H1 (cell line): Measurements from ENCODE around the gene AIF1L. TPM values are rescaled to one million over a fixed set of nuclear protein-coding genes. Genes with fewer than 3 reads are reported as not detected.

Experiments
- CTCF ChIA-PET: fragments of 300-600 bp; sonication (Branson Sonifier 250); formaldehyde crosslinking; loops from one replicate; lab custom pipeline; 2021; ENCODE audit not compliant: partially characterized antibody; lab: Charles Lee
- POLR2A ChIA-PET: fragments of 300-600 bp; sonication (Branson Sonifier 250); formaldehyde crosslinking; loops from one replicate; lab custom pipeline; 2021; ENCODE audit warnings: inconsistent platforms; ENCODE audit not compliant: partially characterized antibody; lab: Charles Lee
- DNase-seq, 2 experiments: peaks; one replicate each; pipeline versions ENCODE4 v3.0.0 to v3.0.0-alpha.2; 2010 to 2022; ENCODE audit warnings: low spot score in 2 of 2, low read depth in 1 of 2, mixed read lengths in 1 of 2
- FAIRE-seq: peaks from 2 replicates; lab custom pipeline; 2011; peaks lifted over from hg19 to GRCh38; lab: Jason Lieb, UNC
- H2AFZ ChIP-seq: 2 replicates; pipeline ENCODE4 v1.8.1; 2012; ENCODE audit warnings: low read length, inconsistent platforms
- H2AK5ac ChIP-seq: 2 replicates; pipeline ENCODE4 v1.6.1; 2013; ENCODE audit warnings: low read depth, low read length
- H2BK120ac ChIP-seq: replicated peaks from 2 replicates; pipeline ENCODE3; 2013; ENCODE audit warnings: low read depth, low read length, inconsistent platforms
- H2BK12ac ChIP-seq: 2 replicates; pipeline ENCODE4 v1.6.1; 2013; ENCODE audit warnings: low read depth, low read length
- H2BK15ac ChIP-seq: 2 replicates; pipeline ENCODE4 v1.6.1; 2013; ENCODE audit warnings: low read length
- H2BK20ac ChIP-seq: 2 replicates; pipeline ENCODE4 v1.6.1; 2013; ENCODE audit warnings: low read length
- H2BK5ac ChIP-seq: 2 replicates; pipeline ENCODE4 v1.6.1; 2013; ENCODE audit warnings: low read depth, low read length
- H3K14ac ChIP-seq: 2 replicates; pipeline ENCODE4 v1.6.1; 2013; ENCODE audit warnings: inconsistent platforms; ENCODE audit not compliant: insufficient read length
- H3K18ac ChIP-seq: 2 replicates; pipeline ENCODE4 v1.6.1; 2013; ENCODE audit warnings: low read length; ENCODE audit errors: extremely low read depth
- H3K23ac ChIP-seq: 2 replicates; pipeline ENCODE4 v1.6.1; 2013; ENCODE audit warnings: inconsistent platforms; ENCODE audit not compliant: insufficient read length
- H3K23me2 ChIP-seq: 2 replicates; pipeline ENCODE4 v1.6.1; 2013; ENCODE audit warnings: low read depth, low read length
- H3K27ac ChIP-seq: 2 replicates; pipeline ENCODE4 v1.6.1; 2011; ENCODE audit warnings: low read depth, low read length, inconsistent platforms
- H3K27me3 ChIP-seq, 4 experiments: replicated peaks in 1 of 4; 1 replicate in 1 of 4; 2 replicates in 3 of 4; pipeline versions ENCODE4 v1.6.1 to v1.8.1; 2011 to 2013; ENCODE audit warnings: low read length in 3 of 4, mild to moderate bottlenecking in 3 of 4, inconsistent platforms in 2 of 4, mixed read lengths in 2 of 4, moderate library complexity in 1 of 4; ENCODE audit not compliant: control insufficient read depth in 3 of 4, insufficient read depth in 3 of 4; ENCODE audit errors: extremely low read depth in 1 of 4
- H3K36me3 ChIP-seq, 4 experiments: 2 replicates each; pipeline versions ENCODE4 v1.6.1 to v1.8.1; 2011 to 2013; ENCODE audit warnings: mild to moderate bottlenecking in 4 of 4, low read length in 3 of 4, moderate library complexity in 2 of 4, control low read depth in 1 of 4, inconsistent platforms in 1 of 4; ENCODE audit not compliant: insufficient read depth in 4 of 4, control insufficient read depth in 2 of 4
- H3K4ac ChIP-seq: replicated peaks from 2 replicates; pipeline ENCODE3; 2013; ENCODE audit warnings: low read length, low read depth, mixed read lengths, inconsistent platforms; ENCODE audit not compliant: insufficient read length
- H3K4me1 ChIP-seq, 4 experiments: replicated peaks in 1 of 4; 1 replicate in 1 of 4; 2 replicates in 3 of 4; pipeline versions ENCODE4 v1.6.1 to v1.8.1; 2011 to 2013; ENCODE audit warnings: low read length in 3 of 4, inconsistent platforms in 2 of 4, mixed read lengths in 1 of 4; ENCODE audit not compliant: insufficient read depth in 4 of 4, control insufficient read depth in 3 of 4
- H3K4me2 ChIP-seq, 2 experiments: 2 replicates each; pipeline versions ENCODE4 v1.6.1 to v1.8.1; 2011 to 2013; ENCODE audit warnings: low read depth in 2 of 2, low read length in 2 of 2, control low read depth in 1 of 2, inconsistent platforms in 1 of 2, mild to moderate bottlenecking in 1 of 2; ENCODE audit not compliant: insufficient read depth in 1 of 2
- H3K4me3 ChIP-seq, 4 experiments: fragments of 200-600, 300-600 bp in 1 of 4; sonication (generic), shearing (Covaris generic), sonication (Bioruptor Twin) in 1 of 4; 2 replicates each; pipeline versions ENCODE4 v1.5.1 to v1.8.1; 2011 to 2016; ENCODE audit warnings: low read length in 4 of 4, low read depth in 3 of 4, control low read depth in 2 of 4, inconsistent platforms in 2 of 4, mild to moderate bottlenecking in 2 of 4, mixed read lengths in 1 of 4, moderate library complexity in 1 of 4; ENCODE audit not compliant: insufficient read depth in 2 of 4; ENCODE audit errors: extremely low read depth in 1 of 4
- H3K56ac ChIP-seq: replicated peaks from 2 replicates; pipeline ENCODE3; 2013; ENCODE audit warnings: low read depth, mild to moderate bottlenecking, mixed read lengths, low read length, inconsistent platforms; ENCODE audit not compliant: insufficient read length
- H3K79me1 ChIP-seq: 2 replicates; pipeline ENCODE4 v1.6.1; 2013; ENCODE audit warnings: low read depth, low read length, control low read depth
- H3K79me2 ChIP-seq, 2 experiments: 2 replicates each; pipeline versions ENCODE4 v1.6.1 to v1.8.1; 2012 to 2013; ENCODE audit warnings: low read length in 2 of 2, mild to moderate bottlenecking in 2 of 2, inconsistent platforms in 1 of 2; ENCODE audit not compliant: insufficient read depth in 2 of 2, control insufficient read depth in 1 of 2
- H3K9ac ChIP-seq, 4 experiments: replicated peaks in 1 of 4; 1 replicate in 1 of 4; 2 replicates in 3 of 4; pipeline versions ENCODE4 v1.6.1 to v1.8.1; 2011 to 2013; ENCODE audit warnings: low read depth in 3 of 4, low read length in 3 of 4, control low read depth in 2 of 4, mild to moderate bottlenecking in 2 of 4, moderate library complexity in 2 of 4, inconsistent platforms in 1 of 4; ENCODE audit errors: extremely low read depth in 1 of 4
- H3K9me3 ChIP-seq, 2 experiments: 2 replicates each; pipeline versions ENCODE4 v1.6.1 to v1.8.1; 2012 to 2013; ENCODE audit warnings: mild to moderate bottlenecking in 2 of 2, moderate library complexity in 2 of 2, control low read depth in 1 of 2, inconsistent platforms in 1 of 2, low read depth in 1 of 2, low read length in 1 of 2, mixed read lengths in 1 of 2; ENCODE audit not compliant: insufficient read depth in 2 of 2
- H4K20me1 ChIP-seq, 2 experiments: replicated peaks in 1 of 2; 2 replicates each; pipeline versions ENCODE3 to v1.8.1; 2011 to 2013; ENCODE audit warnings: inconsistent platforms in 2 of 2, low read length in 2 of 2, mild to moderate bottlenecking in 1 of 2; ENCODE audit not compliant: insufficient read depth in 2 of 2, control insufficient read depth in 1 of 2
- H4K5ac ChIP-seq: 2 replicates; pipeline ENCODE4 v1.6.1; 2013; ENCODE audit warnings: low read length, low read depth, mixed read lengths, inconsistent platforms; ENCODE audit not compliant: insufficient read length
- H4K8ac ChIP-seq: 2 replicates; pipeline ENCODE4 v1.8.0; 2013; ENCODE audit warnings: mild to moderate bottlenecking, moderate library complexity, low read length, inconsistent platforms; ENCODE audit not compliant: insufficient read depth; ENCODE audit errors: extremely low read depth
- H4K91ac ChIP-seq: replicated peaks from 2 replicates; pipeline ENCODE3; 2013; ENCODE audit warnings: low read length, mixed read lengths, inconsistent platforms; ENCODE audit not compliant: insufficient read length
- RXRA ChIP-seq: IDR thresholded peaks from 2 replicates; pipeline ENCODE4 v1.6.1; 2011; ENCODE audit warnings: low read depth, mild to moderate bottlenecking, low read length, moderate library complexity; ENCODE audit not compliant: insufficient read depth
- TAF7 ChIP-seq: optimal IDR thresholded peaks from 2 replicates; pipeline ENCODE3; 2011; ENCODE audit warnings: low read depth, mild to moderate bottlenecking, inconsistent platforms, low read length, moderate library complexity, borderline replicate concordance
- WGBS, 2 experiments: shearing (Covaris generic) in 1 of 2; methylation state at CpG; one replicate each; pipeline versions ENCODE4 v1.1.6 to v1.1.7; 2013 to 2015; ENCODE audit warnings: low lambda C conversion rate in 2 of 2, mixed read lengths in 2 of 2, inconsistent platforms in 1 of 2, low coverage in 1 of 2, missing lambda C conversion rate in 1 of 2; ENCODE audit not compliant: insufficient replicate concordance in 2 of 2, insufficient coverage in 1 of 2, insufficient read length in 1 of 2; ENCODE audit errors: extremely low coverage in 1 of 2, missing lambda C conversion rate in 1 of 2; 5-methylcytosine and 5-hydroxymethylcytosine counted together
- polyA plus RNA-seq, 7 experiments: library from polyadenylated mRNA; depleted of rRNA in 3 of 7; stranded (reverse) in 5 of 7; unstranded in 2 of 7; fragments of >200 nt in 5 of 7; fragments of 200-250 nt in 2 of 7; gene quantifications; 1 replicate in 5 of 7; 2 replicates in 1 of 7; 4 replicates in 1 of 7; pipeline versions ENCODE4 v1.2.1 to v1.2.3, GENCODE V29; 2011 to 2013; ENCODE audit warnings: missing spikeins in 2 of 7, mixed read lengths in 2 of 7
- total RNA-seq: library from RNA; stranded (reverse); fragmentation: NEBNext Ultra II Directional; extraction: Animal tissue kit (Norgen Biotek cat#: 25700); gene quantifications from 2 replicates; pipeline ENCODE4 v1.2.1, GENCODE V29; 2021

The AIF1L gene
- total and polyA plus RNA-seq, 2 of the 8 experiments (the other 6 are each of a cell fraction or from before 2014, with no cell fraction given): 70.7 to 149 TPM

DNA sequence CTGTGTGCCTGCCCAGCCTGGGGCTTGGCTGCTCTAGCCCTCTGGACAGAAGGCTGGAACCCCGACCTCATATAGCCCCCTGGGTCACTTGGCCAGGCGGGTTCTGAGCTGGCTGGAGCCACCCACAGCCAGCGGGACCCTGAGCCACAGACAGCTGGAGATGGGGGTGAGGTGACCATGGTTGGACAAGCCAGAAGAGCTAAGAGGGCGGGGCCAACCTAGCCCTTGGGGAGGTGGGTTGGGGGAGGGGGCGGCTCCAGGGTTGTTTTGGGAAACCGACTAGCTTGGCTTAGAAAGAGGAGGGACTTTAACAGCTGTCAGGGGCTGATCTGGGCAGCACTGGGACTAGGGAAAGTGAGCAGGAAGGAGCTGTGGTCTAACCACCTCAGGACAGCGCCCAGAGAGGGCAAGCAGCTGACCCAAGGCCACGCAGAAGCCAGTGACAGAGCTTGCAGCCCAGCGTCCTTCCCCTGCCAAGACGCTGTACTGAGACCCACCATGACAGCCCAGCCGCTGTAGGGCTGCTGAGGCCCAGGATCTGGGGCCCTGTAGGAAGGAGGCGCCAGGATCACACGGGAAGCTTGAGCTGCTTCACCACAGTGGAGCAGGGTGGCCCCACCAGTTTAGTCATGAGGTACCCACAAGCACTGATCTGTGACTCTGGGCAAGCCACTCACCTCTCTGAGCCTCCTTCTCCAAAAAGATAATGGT lies 2.2 kb downstream of the AIF1L start:
- H2BK120ac ChIP-seq: no peak overlapping the region
- WGBS, 2 experiments: 80% methylated on average over 13 of the region's 13 CpGs; no CpG with 5 or more reads in 1 of the 2 experiments
- peak overlapping the region; percentile 24; the same call in 1 of the 2 replicates for H2AK5ac ChIP-seq
- no peak overlapping the region for H3K4me3 ChIP-seq
- H3K79me1 ChIP-seq: peaks cover 8% of the 10 kb centered on the region
- no peak overlapping the region for H4K91ac ChIP-seq
- 0 out of 2 replicates have a peak overlapping the region, but pooled peaks have one; percentile 48 for H3K18ac ChIP-seq
- H2BK15ac ChIP-seq: no peak overlapping the region
- H3K4me1 ChIP-seq: peaks cover 5 to 51% (median 39%) of the 10 kb centered on the region in 4 experiments
- peaks cover 0 to 17% (median 2%) of the 10 kb centered on the region in 4 experiments; a peak in 4 of 8 replicates for H3K36me3 ChIP-seq
- peak overlapping the region; percentile 4; the same call in 1 of the 2 replicates for H2BK5ac ChIP-seq
- no peaks in the 10 kb centered on the region; a peak in 1 of 7 replicates for H3K27me3 ChIP-seq
- peak overlapping the region; percentile 88 for H2BK12ac ChIP-seq
- no peak overlapping the region for H3K27ac ChIP-seq
- no peak overlapping the region for H2AFZ ChIP-seq
- CTCF ChIA-PET: interaction anchor here (0.5 to 6.3 kb wide), 8 partner anchors 10 to 436 kb away, joined by 3 to 47 read pairs (median 5); partner anchors contain the start of gene NUP214
- FAIRE-seq (no peak), DNase-seq (no peak)
- no peak for TF ChIP-seq RXRA
- peak; percentile 23 for TF ChIP-seq TAF7
- H3K23ac ChIP-seq: no peak overlapping the region
- H4K5ac ChIP-seq: no peak overlapping the region
- peaks cover 0 to 18% of the 10 kb centered on the region in 2 experiments; a peak in 1 of 4 replicates for H3K79me2 ChIP-seq
- POLR2A ChIA-PET: interaction anchor here (0.8 to 29.0 kb wide), 6 partner anchors 13 to 191 kb away, joined by 3 to 751 read pairs (median 6); partner anchors contain the start of genes NUP214 and PLPP7
- H3K9me3 ChIP-seq: no peaks in the 10 kb centered on the region
- peak overlapping the region; percentile 43; the same call in 1 of the 2 replicates for H4K8ac ChIP-seq
- peak overlapping the region; percentile 34; the same call in 1 of the 2 replicates for H2BK20ac ChIP-seq
- H3K9ac ChIP-seq: no peak overlapping the region; a peak in 2 of 7 replicates
- H4K20me1 ChIP-seq: peaks cover 3 to 4% of the 10 kb centered on the region in 2 experiments
- H3K23me2 ChIP-seq: peaks cover 5% of the 10 kb centered on the region
- H3K14ac ChIP-seq: no peak overlapping the region
- H3K4me2 ChIP-seq: peak overlapping the region; percentile 14 to 83; a peak in 3 of 4 replicates
- H3K56ac ChIP-seq: no peak overlapping the region
- H3K4ac ChIP-seq: no peak overlapping the region
